ENCODE data around the gene TRAPPC12. TPM values are rescaled to one million over a fixed set of nuclear protein-coding genes. Genes with fewer than 3 reads are reported as not detected.
A peak's percentile ranks its signal among the peaks of the same experiment; 100 is the strongest.
"Not testable (repeated sequence)": the region's sequence is repeated elsewhere in the genome, so short reads cannot be mapped to it uniquely, and the experiment has no call there.

Gene TRAPPC12
- total RNA-seq, 4 donors from 2014 or later: 78.2 to 341 (median 183) TPM

- Histone ChIP-seq H3K4me3 (no peak overlapping the region), H3K27ac (peak overlapping the region; percentile 36 to 62 (median 61)), H3K4me1 (peaks cover 0 to 19% (median 11%) of the 10 kb centered on the region in 4 donors), H3K36me3 (peaks cover 0 to 13% (median 6%) of the 10 kb centered on the region in 4 donors), H3K27me3 (no peaks in the 10 kb centered on the region), H3K9me3 (no peaks in the 10 kb centered on the region)
- in situ Hi-C loops (cut with MboI; ENCODE audit: low pct_ligation_motif_present in 1 of 4, low pct_unique_long_range_greater_than_20kb in 1 of 4, low sequenced_read_pairs in 3 of 4): no loop called here
- intact Hi-C loops (cut with DNase I; ENCODE audit: low total_unique reads): no loop called here
- 20 to 43% methylated on average over 1 to 4 of the region's 4 CpGs for WGBS, 2 donors (ENCODE audit: low coverage in 1 of 2)
- no peak for DNase-seq
- no peak for TF ChIP-seq POLR2A (IDR thresholded peaks at IDR 0.05)
Observed at GRCh38 chr2:3505771-3506170, 126.3 kb downstream of the TRAPPC12 start.

GRCh38 chr2:3512086-3512485 is 132.6 kb downstream of the TRAPPC12 start:
- in situ Hi-C loops (cut with MboI; ENCODE audit: low pct_ligation_motif_present in 1 of 4, low pct_unique_long_range_greater_than_20kb in 1 of 4, low sequenced_read_pairs in 3 of 4) (no loop called here), intact Hi-C loops (cut with DNase I; ENCODE audit: low total_unique reads) (no loop called here)
- 77 to 100% methylated on average over 1 to 2 of the region's 2 CpGs for WGBS, 2 donors (ENCODE audit: low coverage in 1 of 2)
- no peaks in the 10 kb centered on the region for H3K27me3 ChIP-seq
- peaks cover 0 to under 1% (median 0%) of the 10 kb centered on the region in 4 donors for H3K4me1 ChIP-seq
- H3K27ac ChIP-seq: no peak overlapping the region
- H3K4me3 ChIP-seq: no peak overlapping the region
- peaks cover 0 to 39% (median 19%) of the 10 kb centered on the region in 4 donors for H3K36me3 ChIP-seq
- H3K9me3 ChIP-seq: no peaks in the 10 kb centered on the region
- DNase-seq: no peak
- TF ChIP-seq POLR2AphosphoS5 (IDR thresholded peaks at IDR 0.05): no peak
- TF ChIP-seq EP300 (IDR thresholded peaks at IDR 0.05; ENCODE audit: low read depth): no peak
- no peak for TF ChIP-seq CTCF (IDR thresholded peaks at IDR 0.05)
- TF ChIP-seq POLR2A (IDR thresholded peaks at IDR 0.05): no peak

- WGBS, 2 donors (ENCODE audit: low coverage in 1 of 2): 93 to 97% methylated on average over 3 of the region's 3 CpGs
- no peaks in the 10 kb centered on the region for H3K9me3 ChIP-seq
- H3K27me3 ChIP-seq: no peaks in the 10 kb centered on the region
- intact Hi-C loops (cut with DNase I; ENCODE audit: low total_unique reads) (no loop called here), in situ Hi-C loops (cut with MboI; ENCODE audit: low pct_ligation_motif_present in 1 of 4, low pct_unique_long_range_greater_than_20kb in 1 of 4, low sequenced_read_pairs in 3 of 4) (no loop called here)
- H3K4me1 ChIP-seq: peaks cover 0 to 8% (median 6%) of the 10 kb centered on the region in 4 donors
- TF ChIP-seq POLR2AphosphoS5 (IDR thresholded peaks at IDR 0.05) (no peak), POLR2A (IDR thresholded peaks at IDR 0.05) (no peak)
- H3K4me3 ChIP-seq: no peak overlapping the region
- H3K36me3 ChIP-seq: peaks cover 0 to 39% (median 19%) of the 10 kb centered on the region in 4 donors
- H3K27ac ChIP-seq: no peak overlapping the region
- no peak for DNase-seq
Observed at GRCh38 chr2:3513026-3513810, 133.7 kb downstream of the TRAPPC12 start.

GRCh38 chr2:3515438-3515837 is 135.9 kb downstream of the TRAPPC12 start:
- DNase-seq; H3K9me3 ChIP-seq; H3K27me3 ChIP-seq; H3K27ac ChIP-seq; intact Hi-C loops (cut with DNase I; ENCODE audit: low total_unique reads); in situ Hi-C loops (cut with MboI; ENCODE audit: low pct_ligation_motif_present in 1 of 4, low pct_unique_long_range_greater_than_20kb in 1 of 4, low sequenced_read_pairs in 3 of 4); H3K4me3 ChIP-seq: not testable (repeated sequence)
- WGBS, 2 donors (ENCODE audit: low coverage in 1 of 2): 91 to 100% methylated on average over 4 to 5 of the region's 5 CpGs
- Histone ChIP-seq H3K4me1 (peaks cover 1 to 15% (median 11%) of the 10 kb centered on the region in 4 donors), H3K36me3 (peaks cover 0 to 30% (median 14%) of the 10 kb centered on the region in 4 donors)

- in situ Hi-C loops (cut with MboI; ENCODE audit: low pct_ligation_motif_present in 1 of 4, low pct_unique_long_range_greater_than_20kb in 1 of 4, low sequenced_read_pairs in 3 of 4): no loop called here
- no peaks in the 10 kb centered on the region for H3K27me3 ChIP-seq
- DNase-seq: no peak
- peaks cover 0 to 19% (median 9%) of the 10 kb centered on the region in 4 donors for H3K36me3 ChIP-seq
- TF ChIP-seq CTCF (IDR thresholded peaks at IDR 0.05): no peak
- no peak for TF ChIP-seq POLR2A (IDR thresholded peaks at IDR 0.05)
- no peak for TF ChIP-seq EP300 (IDR thresholded peaks at IDR 0.05; ENCODE audit: low read depth)
- TF ChIP-seq POLR2AphosphoS5 (IDR thresholded peaks at IDR 0.05): no peak
- no peak overlapping the region for H3K4me3 ChIP-seq
- intact Hi-C loops (cut with DNase I; ENCODE audit: low total_unique reads): no loop called here
- 93 to 94% methylated on average over 2 to 3 of the region's 3 CpGs for WGBS, 2 donors (ENCODE audit: low coverage in 1 of 2)
- peaks cover 3 to 16% (median 12%) of the 10 kb centered on the region in 4 donors for H3K4me1 ChIP-seq
- no peaks in the 10 kb centered on the region for H3K9me3 ChIP-seq
- no peak overlapping the region for H3K27ac ChIP-seq
Observed at GRCh38 chr2:3516831-3517230, 137.3 kb downstream of the TRAPPC12 start.

All from transverse colon (tissue), 4 donors.